GM21619 (cell line): ENCODE data around the gene CBX5.
"Not testable (repeated sequence)": the region's sequence is repeated elsewhere in the genome, so short reads cannot be mapped to it uniquely, and the experiment has no call there.

ENCODE experiments used
- ATAC-seq: cut with Tn5 transposase; IDR thresholded peaks from one replicate; pipeline ENCODE4 v1.9.1; 2021; ENCODE audit not compliant: unreplicated experiment

CBX5 gene

DNA sequence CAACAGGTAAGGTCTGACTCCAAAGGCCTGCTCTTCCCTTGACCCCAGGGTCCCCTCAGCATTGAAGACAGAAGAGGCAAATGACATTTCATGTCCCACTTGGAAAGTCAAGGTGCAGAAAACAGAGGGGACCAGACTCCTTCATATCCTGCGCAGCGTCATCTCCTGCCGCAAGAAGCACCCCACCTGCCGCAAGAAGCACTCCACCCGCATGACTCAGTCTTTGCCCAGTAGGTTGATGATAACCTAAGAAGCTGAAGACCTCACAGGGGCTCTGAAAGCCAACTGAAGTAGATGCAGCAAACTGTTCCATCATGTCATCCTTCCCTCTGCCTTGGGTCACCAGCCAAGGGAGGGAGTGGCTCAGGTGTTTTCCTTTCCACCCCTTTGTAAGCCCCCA is 79.5 kb downstream of the CBX5 start:
- no peak for ATAC-seq

DNA sequence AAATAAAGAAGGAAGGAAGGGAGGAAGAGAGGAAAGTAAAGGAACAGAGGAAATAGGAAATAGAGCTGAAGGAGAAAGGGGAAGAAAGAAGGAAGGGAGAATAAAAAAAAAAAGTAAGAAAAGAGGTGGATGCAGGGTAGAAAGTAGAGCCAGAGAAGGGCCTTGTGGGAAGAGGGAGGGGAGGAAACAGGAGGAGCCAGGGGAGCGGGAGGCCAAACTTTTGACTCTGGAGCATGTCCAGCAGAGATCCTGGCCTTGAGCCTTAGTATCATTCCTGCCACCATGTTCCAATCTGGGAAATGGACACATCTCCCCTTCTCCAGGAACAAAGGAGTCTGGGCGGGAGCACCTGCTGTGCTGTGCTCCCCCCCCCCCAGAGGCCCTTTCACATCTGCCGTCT is 80.0 kb downstream of the CBX5 start:
- no peak for ATAC-seq

DNA sequence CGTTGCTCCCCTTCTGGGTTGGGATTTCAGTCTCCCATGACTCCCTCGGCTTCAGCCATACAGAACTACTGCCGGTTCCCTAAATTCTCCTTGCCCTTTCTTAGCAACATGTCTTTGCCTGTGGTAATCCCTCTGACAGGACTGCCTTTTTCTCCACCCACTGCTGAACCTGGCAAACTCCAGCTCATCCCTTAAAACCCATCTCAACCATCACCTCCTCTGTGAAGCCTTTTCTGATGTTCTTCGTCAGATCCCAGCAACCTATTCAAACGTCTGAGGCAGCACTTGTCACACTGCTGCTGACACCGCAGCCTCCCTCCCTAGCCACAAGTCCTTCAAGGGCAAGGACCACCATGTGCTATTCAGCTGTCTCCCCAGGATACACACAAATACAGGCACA is 80.9 kb downstream of the CBX5 start:
- no peak for ATAC-seq

DNA sequence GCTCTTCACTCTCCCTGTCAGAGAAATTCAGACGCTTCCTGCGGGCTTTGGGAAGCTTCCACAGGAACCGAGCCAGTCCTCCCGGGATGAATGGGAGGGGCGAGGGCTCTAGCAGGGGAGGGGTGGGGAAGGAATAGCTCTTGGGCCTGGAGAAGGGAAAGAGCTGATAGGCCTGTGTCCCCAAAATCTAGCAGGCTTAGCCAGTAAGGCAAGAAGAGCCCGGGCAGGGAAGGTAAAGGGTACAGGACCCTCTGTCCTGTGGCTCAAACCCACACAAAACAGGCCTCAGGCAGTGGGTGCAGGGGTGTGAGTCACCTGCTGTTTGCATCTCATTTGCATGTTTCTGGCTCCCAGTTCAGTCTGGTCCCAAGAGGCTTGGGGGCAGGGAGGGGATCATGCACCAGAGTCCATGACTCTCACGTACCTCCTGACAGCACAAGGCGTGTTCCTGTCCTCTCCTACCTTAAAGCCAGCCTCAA is 82.5 kb downstream of the CBX5 start:
- ATAC-seq = no peak

DNA sequence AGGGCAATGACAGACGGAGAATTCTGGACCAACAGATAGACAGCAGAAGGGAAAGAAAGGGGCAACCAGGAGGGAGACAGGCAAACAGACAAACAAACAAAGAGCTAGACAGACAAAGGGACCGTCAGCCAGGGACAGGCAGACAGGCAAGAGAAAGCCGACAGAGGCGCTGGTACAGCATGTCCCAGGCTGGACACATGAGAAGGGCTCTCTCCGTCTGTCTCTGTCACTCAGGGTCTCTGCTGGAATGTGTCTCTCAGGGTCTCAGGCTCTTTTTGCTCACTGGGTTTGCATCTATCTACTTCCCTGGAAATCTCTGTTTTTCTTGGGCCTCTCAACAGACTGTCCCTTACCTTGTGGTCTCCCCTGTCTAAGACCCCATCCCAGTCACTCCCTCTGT is 82.9 kb downstream of the CBX5 start:
- no peak for ATAC-seq

DNA sequence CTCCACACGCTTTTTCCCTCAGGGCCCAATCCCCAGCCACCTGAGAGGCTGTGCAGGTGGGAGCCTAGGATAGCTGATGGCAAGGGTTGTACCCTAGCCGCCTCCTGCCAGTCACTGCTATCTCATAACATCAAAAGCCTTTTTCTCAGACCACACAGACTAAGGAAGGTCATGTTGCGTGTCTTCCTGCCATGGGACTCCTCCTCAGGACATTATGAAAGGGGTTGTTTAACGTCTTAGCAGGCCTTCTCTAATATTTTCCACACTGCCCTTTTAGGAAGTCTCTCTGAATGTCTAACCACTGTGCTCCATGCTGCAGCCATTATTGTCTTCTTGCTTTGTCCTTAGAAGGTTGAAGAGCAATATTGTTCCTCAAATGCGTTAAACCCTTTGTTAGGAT is 83.5 kb downstream of the CBX5 start:
- ATAC-seq = no peak

DNA sequence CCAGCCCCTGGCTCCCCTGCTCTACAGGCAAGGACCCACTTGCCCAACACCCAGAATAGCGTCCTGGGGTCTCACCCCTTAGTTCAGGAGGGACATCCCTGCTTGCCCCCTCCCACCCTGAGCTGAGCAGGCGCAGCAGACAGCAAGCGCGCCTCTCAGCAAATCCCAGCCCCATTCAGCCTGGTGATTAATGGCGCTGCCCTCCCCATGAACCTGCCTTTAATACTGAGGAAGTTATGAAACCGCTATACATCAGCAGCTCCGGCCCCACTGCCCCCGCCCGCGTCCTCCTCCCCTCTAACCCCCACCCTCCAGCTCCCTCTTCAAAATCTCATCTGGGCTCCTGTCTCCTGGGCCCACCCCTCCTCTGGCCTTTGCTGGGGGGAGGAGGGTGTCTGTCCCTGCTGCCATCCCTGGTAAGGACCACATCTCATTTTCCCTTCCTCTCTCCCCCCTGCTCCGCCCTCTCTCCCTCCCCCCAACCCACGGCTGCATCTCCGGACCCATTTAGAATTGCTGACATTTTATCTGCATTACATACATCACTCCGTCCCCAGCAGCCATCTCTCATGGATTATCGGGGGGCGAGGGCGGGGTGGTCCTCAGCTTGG is 84.1 kb downstream of the CBX5 start:
- no peak for ATAC-seq

DNA sequence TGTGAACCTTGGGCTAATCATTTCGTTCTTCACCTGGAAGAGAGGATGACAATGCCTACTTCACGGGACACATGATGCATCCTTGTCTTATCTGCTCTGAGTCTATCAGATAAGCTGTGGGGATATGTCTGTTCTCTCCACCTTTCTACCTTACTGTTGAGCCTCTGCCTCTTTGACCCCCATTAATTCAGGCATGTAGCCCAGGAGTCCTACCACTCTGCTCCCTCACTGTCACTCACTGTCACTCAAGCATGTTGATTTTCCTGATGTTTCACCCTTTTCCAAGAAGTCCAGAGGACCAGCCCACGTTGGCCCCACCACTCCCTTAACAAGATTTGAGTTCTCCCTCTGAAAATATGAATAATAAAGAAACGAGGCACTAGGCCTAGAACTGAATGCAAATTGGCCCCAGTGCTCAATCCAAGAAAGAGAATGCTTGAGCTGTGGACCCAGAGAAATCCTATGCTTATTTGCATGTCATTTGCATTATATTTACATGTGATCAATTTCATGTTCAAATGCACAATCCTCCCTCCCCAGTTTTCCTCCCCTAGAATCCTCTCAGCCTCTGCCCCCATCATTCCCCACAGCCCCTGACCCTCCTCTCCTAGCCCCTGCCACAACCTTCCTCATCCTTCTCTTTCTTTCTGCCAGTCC is 84.7 kb downstream of the CBX5 start:
- ATAC-seq = no peak

DNA sequence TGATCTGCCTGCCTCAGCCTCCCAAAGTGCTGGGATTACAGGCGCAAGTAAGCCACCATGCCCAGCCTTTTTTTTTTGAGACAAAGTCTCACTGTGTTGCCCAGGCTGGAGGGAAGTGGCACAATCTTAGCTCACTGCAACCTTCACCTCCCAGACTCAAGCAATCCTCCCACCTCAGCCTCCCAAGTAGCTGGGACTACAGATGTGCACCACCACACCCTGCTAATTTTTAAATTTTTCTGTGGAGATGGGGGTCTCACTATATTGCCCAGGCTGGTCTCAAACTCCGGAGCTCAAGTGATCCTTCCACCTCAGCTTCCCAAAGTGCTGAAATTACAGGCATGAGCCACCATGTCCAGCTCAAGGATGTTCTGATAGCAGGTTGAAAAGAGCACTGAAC is 85.3 kb downstream of the CBX5 start:
- not testable (repeated sequence) for ATAC-seq

DNA sequence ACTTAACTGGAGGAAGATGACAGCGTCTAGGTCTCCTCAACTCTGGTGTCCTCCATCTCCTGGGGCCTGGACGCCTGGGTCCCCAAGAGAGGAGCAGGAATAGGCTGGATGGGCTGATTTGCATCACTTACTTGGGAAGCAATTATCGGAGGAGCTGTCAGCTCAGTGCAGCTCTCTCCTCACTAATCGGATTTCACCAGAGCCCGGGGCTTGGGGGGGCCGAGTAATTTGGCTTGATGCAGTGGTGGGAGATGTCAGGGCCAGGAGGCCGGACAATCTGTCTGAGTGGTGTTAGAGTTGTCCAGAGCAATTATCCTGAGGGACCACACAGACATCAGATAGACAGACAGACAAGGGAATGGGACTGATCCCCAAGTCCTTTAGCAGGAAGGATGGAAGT is 86.5 kb downstream of the CBX5 start:
- ATAC-seq = no peak

DNA sequence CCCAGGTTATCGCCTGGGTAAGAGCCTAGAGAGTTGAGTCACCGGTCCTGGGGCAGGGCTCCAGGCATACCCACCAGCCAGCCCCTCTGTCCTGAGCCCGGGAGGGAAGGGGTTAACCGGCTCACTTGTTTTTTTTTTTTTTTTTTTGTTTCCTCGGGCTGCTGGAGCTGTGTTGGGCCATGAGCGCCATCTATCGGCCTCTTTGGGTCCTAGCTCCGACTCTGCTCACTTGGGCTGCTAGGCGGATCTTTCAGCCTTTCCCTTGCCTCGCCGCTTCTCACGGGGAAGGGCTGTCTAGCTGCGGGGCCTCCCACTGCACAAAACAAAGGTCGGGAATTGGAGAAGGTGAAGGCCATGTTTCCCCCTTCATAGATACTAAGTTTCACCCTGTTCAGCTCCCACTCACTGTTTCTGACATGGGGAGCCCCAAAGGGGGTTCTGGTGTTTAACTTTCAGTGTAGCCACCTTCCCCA is 88.3 kb downstream of the CBX5 start:
- ATAC-seq = no peak

DNA sequence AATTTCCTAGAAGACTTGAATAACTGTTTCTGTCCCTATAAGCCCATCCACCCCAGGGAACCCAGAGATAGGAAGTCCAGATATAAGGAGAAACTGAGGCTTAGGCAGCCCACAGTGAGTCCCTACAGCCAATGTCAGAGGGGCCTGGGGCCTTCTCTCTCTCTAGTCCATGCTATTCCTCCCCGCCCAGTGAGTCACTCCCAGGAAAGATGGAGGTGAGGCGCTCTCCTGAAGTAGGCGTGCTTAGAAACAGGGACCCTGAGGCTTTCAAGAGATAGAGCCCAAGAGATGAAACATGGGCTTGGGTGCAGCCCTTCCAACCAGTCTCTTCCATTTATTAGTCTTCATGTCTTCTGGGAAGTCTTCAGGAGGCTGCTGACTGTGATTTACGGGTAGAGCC is 88.8 kb downstream of the CBX5 start:
- no peak for ATAC-seq

DNA sequence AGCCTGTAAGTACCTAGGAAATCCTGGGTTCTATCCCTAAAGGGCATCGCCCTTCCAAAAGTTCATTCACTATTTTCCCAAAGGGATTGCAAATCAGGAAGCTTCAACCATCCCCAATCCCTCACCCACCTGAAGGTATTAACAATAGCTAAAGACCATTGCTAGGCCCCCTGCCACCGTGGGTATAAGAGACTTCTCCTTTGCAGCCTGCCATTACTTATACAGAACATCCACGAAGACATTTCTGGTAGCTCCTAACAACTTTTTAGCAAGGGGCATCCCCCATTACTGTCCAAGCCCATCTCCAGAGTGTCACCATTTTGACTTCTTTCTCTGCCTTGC is 90.8 kb downstream of the CBX5 start:
- ATAC-seq = no peak

DNA sequence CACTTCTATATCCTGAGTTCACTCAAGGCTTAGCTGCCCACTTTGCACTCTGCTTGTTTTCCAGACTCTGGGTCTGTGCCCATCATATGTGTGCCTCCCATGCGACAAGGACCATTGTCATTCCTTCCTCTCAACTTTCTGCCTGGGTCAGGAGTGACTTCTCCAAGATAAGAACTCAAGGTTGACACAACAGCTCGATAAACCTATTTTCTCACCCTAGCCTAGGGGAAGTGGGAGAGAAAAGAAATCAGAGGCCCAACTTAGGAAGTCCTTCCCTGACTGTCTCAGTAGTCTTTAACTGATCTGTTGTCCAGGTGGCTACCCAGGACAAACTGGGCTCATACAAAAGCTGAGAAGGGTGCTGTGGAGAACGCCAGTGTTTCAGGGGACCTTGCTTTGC is 92.8 kb downstream of the CBX5 start:
- ATAC-seq = no peak

DNA sequence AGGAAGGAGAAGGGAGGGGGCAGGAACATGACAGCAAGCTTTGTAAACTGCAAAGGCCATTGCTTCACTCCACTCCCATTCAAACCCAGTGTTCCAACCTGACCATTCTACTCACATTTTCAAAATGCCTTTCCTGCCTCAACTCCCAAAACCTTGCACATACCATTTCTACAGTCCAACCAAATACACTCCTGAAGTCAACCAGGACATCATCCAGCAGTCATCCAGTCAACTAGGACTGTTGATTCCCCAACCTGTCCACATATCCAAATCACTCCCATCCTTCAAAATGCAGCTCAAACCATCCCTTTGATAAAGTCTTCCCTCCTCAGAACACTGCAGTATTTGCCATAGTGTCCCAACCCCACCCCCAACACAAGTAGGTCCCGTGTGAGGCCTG is 94.0 kb downstream of the CBX5 start:
- ATAC-seq = no peak

DNA sequence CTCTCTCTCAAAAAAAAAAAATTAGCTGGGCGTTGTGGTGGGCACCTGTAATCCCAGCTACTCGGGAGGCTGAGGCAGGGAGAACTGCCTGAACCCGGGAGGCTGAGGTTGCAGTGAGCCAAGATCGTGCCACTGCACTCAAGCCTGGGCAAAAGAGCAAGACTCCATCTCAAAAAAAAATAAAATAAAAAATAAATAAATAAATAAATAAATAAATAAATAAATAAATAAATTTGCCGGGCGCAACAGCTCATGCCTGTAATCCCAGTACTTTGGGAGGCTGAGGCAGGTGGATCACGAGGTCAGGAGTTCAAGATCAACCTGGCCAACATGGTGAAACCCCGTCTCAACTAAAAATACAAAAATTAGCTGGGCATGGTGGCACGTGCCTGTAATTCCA is 94.6 kb downstream of the CBX5 start:
- ATAC-seq = not testable (repeated sequence)

DNA sequence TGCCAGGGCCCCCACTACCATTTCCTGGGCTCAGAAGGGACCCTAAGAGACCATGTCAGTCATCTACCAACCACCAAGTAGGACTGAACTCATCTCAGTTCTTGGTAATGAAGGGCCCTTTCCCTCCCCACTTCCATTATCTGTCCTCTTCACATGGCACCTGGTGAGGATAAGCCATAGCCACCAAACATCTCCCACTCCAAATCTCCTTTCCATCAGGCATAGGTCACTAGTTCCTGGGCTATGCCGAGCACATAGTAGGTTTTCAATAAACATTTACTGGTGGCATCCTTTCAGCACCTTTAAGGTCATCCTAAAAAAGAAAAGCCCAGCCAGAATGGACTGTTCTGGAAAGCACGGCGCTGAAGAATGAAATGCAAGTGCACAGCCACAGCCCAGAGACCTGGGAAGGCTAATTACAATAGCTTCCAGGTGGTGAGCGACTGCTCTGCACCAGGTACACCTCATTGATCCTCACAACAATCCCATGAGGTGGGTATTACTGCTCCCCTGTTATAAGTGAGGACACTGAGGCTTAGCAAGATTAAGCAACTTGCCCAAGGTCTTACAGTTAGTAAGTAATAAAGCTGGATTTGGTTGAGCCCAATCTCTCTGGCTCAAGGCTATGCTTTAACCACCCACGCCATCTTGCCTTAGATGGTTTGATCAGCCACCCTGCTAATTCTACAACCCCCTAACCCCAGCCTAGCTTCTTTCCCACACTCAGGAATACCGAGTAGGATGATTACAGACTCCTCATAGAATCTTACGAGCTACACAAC is 95.7 kb downstream of the CBX5 start:
- ATAC-seq = no peak

DNA sequence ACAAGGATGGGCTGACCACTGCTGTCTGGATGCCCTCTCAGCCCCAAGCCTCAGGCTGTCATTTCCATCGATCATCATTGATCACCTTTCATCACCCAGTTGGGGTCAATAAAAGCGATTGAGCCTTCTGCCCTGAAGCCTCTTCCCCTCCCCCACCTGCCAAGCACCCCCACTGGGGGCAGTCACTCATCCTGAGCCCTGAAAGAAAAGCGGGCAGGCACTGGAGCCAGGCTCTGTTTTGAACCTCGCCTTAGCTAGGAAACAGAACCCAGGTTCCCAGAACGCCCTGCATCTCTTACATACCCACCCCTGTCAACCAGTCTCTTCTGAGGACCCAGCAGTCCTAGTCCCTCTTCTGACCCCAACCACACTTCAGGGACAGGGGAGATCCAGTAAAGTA is 96.9 kb downstream of the CBX5 start:
- no peak for ATAC-seq

DNA sequence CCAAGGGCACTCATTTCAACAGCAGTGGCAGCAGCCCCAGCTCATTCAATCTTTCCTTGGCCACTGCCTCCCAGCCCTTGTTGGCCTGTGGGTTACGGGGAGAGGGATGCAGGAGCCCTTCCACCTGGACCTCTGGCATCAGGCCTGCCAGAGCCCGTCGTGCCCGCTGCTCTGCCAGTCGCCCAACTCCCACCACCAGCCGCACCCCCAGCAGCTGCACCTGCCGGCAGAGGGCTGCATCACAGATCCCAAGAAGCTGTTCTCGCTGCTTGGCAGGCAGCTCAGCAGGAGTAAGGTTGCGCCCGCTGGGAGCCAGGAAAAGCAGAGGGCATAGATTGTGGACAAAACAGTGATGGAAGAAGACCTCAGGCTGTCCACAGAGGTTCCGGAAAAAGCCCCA is 97.8 kb downstream of the CBX5 start:
- ATAC-seq = no peak
